HG02884 (cell line): ENCODE measurements around the gene GLRX3.
"Not testable (repeated sequence)": the region's sequence is repeated elsewhere in the genome, so short reads cannot be mapped to it uniquely, and the experiment has no call there.

ENCODE experiments used
- ATAC-seq: cut with Tn5 transposase; IDR thresholded peaks from one replicate; pipeline ENCODE4 v1.9.1; 2021; ENCODE audit warnings: mild to moderate bottlenecking, moderate library complexity; ENCODE audit not compliant: unreplicated experiment

The GLRX3 gene

DNA sequence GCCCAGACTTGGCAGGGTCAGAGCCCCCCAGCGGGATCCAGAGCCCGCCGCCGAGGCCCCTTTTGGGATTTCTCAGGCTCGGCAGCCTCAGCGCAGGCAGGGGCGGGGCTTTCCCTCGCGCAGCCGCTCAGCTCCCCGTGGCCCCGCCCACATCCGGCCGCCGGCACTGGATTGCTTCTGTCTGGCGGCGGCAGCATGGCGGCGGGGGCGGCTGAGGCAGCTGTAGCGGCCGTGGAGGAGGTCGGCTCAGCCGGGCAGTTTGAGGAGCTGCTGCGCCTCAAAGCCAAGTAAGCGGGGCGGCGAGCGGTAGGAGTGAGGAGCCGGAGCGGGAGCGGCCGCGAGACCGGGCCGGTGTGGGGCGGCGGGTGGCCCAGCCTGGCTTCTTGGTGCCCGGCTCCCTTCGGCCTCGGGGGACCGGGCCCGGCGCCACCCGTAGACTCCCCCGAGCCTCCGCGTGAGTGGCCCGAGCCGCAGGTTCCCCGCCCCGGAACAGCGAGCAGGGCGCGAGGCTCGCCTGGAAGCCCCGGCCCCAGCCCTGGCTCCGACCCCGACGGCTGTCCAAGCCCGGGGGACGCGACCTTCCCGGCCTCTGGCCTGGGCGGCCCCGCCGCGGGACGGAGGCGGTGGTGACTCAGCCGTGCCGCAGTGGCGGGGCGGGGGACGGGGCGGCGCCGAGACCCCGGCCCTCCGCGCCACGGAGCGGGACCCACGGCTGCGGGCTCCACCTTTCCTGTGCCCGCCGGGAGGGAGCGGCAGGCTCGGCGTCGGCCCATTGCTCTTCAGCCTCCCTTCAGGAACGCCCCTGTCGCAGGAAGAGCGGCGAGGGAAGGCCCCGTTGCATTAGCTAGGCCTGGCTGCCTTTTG lies at the start of gene GLRX3:
Gene GLRX3, plus strand, starts transcription at position 166 of the 864 bp plus-strand sequence. Its CDS starts 30 bp downstream, at position 196.
- peak; percentile 74 for ATAC-seq

DNA sequence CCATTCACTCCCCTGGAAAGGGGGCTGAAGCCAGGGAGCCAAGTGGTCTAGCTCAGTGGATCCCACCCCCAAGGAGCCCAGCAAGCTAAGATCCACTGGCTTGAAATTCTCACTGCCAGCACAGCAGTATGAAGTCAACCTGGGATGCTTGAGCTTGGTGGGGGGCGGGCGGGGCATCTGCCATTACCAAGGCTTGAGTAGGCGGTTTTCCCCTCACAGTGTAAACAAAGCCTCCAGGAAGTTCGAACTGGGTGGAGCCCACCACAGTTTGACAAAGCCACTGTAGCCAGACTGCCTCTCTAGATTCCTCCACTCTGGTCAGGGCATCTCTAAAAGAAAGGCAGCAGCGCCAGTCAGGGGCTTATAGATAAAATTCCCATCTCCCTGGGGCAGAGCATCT lies 45.6 kb upstream of the GLRX3 start:
- ATAC-seq: not testable (repeated sequence)

DNA sequence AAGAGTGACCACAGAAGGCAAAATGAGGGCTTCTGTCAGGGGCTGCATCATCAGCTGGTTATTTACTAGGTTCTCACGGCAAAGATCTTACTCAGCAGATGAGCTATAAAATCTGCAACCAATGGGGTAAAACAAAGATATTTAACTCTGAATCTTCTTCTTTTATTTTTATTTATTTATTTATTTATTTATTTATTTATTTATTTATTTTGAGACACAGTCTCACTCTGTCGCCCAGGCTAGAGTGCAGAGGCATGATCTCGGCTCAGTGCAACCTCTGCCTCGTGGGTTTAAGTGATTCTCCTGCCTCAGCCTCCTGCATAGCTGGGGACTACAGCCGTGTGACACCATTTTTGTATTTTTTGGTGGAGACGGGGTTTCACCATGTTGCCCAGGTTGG lies 36.8 kb upstream of the GLRX3 start:
- no peak for ATAC-seq

DNA sequence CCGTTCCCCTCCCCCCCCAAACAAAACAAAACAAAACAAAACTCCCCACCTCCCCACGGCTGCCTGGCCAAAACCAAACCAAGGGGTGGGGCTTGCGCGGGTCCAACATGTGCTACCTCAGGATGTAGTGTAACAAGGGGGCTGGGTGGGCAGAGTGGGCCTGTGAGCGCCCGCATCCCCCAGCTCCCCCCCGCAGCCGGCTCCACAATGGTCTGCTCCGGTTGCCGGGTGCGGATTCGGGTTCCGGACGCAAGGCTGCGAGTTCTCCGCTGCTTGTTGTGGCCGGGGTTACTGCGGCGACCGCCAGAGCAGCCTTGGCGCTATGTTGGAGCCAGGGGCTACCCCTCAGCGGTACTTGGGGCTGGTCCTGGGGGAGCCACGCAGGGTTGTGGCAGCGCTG lies 30.5 kb upstream of the GLRX3 start:
- no peak for ATAC-seq

DNA sequence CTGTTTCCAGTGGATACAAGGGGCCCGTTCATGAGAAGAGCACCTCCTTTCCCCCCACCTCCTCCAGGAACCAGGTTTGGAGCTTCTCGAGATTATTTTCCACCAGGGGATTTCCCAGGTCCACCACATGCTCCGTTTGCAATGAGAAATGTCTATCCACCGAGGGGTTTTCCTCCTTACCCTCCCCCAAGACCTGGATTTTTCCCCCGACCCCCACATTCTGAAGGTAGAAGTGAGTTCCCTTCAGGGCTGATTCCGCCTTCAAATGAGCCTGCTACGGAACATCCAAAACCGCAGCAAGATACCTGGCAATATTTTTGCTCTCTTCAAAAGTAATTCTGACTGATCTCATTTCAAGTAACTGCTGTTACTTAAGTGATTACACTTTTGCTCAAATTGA lies 28.0 kb upstream of the GLRX3 start:
- not testable (repeated sequence) for ATAC-seq

DNA sequence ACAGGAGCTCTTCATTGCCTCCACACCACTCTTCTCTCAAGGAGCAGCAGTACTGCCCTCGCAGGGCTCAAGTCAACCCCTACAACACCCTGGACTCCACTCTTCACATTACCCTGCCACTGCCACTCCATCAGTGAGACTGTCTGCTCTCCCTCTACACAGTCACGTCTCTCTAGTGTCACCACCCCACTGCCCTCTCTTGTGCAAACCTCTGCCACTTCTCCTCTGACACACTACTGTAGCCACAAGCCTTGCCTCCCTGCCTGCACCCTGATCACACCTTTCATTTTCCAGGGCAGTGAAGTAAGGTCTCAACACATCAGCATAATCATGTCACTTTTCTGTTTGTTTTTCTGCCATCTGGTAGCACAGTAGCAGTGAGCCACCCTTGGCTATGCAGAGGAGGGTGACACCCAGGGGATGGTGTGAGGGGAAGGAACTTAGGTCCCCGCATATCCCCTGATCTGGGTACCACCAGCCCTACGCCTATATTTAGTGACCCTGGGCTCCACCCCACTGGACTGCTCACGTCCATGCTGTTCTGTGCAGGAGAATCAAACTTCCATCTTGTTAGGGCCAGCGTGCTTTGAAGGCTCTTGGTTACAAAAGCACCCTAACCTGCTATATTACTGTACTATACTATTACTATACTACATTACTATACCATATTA lies 27.1 kb upstream of the GLRX3 start:
- ATAC-seq: no peak

DNA sequence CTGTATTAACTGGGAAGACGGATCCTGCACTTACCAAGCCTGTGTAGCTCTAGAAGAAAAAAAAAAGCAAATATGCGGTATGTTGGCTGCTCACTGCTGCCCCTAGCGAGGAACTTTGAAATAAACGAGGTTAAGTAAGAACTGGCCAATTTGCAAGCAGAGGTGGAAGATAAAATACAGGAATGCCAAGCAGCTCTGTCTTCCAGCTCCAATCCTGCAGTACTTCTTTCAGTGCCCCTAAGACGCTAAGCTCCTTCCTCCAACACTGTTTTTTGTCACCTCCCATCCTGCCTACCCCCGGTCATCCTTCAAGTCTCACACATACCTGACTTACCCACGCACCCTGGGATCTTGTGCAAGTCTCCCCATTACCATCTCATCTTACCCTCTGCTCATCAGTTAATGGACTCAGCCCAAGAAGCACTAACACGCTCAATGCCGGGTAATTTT lies 26.4 kb upstream of the GLRX3 start:
- no peak for ATAC-seq

DNA sequence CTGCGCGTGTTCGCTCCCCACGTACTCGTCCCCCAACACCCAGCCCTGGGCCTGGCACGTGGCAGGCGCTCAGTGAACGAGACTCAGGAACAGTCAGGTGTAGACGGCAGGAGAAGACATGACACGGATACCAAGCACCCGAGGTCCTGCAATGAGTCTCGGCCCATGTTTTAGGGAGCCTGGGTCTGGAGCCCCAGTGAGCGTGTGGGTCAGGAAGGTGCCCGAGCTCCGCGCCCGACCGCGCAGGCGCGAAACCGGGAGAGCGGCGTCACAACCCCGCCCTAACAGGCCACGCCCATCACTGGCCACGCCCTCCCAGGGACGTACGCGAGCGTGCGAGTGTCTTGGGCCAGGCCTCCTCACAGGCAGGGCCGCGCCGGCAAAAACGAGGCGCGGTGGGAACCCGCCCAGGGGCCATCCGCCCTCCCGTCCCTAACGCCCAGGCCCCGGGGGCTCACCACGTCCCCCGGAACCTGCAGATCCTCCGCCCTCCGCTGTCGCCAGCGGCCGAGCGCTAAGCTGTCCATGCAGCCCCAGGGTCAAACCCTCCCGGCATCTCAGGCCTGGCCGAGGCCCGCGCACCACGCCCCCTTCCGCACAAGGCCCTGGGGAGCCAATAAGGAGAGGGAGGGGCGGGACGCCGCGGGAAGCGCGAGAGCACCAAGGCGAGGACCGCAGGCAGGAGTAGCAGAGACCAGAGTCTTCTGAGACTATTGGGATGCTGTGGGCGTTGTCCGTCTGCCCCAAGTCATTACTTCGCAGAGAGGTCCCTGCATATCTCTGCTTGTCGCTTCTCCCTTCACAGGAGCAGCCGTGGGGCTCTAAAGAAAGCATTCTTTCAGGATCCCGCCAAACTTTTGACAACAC lies 25.7 kb upstream of the GLRX3 start, which contains the start of gene C10orf143:
Gene C10orf143, minus strand, starts transcription at position 585 of the 867 bp plus-strand sequence. Its CDS starts 58 bp downstream, at position 527.
- peak; percentile 73 for ATAC-seq

DNA sequence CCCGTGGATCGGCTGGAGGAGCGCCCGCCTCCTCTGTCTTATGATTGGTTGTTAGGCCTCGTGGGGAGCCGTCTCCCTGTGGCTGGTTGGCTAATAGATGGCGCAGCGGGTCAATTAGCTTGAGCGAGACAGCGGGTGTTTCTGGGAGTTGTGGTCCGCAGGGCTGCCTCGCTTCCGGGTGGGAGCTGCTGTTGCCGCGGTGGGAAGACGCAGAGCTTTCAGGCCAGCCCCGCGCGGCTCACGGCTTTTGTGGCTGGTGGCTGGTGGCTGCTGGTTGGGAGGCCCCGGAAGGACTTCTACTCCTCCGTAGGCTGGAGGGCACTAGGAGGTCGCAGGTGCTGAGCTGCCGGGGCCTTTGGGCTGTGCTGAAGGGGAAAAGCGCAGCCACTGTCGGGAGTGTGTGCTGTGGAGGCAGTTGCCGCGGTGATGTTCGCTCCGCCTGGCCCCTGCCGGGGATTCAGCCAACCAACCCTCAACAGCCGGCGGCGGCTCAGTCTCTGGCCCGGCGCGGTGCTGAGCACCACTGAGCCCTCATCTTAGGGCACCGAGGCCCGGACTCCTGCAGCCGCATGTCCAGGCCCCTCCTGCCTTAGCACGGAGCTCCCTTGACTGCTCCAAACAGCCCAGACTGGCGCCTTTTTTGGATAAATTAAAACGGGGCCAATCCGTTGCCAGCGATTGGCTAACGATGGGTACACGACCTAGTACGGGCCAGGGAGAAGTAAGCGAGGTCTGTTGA lies 24.9 kb upstream of the GLRX3 start:
- peak; percentile 82 for ATAC-seq

DNA sequence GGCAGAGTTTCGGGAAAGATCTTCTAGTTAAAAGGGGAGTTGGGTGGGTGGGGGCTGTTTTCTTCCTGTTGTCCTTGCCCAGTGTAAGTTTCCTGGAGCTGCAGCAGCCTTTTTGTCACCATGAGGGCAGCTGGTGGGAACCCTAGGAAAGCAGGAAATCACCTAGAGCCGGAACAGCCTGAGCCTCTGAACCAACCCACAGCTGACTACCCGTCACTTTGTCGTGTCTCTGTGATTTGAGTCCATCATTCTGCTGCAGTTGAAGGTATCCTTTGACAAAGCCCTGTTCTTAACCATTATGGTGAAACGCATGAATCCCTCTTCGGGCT lies 24.4 kb upstream of the GLRX3 start:
- no peak for ATAC-seq

DNA sequence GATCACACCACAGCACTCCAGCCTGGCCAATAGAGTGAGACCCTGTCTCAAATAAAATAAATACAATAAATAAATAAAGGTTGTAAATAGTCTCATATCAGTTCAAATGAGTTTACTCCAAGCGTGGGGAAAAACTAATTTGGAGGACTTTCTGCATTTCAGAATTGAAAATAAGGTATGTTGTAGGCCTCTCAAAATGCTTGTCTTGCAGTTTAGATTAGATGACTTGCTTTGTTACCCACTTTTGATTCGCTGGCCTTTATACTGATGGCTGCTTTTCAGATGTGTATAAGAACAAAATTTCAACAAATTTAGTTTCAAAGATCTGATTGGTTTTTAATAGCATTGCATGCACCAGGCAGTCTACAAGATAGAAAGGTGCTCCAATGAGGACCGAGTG lies 23.4 kb upstream of the GLRX3 start:
- no peak for ATAC-seq

DNA sequence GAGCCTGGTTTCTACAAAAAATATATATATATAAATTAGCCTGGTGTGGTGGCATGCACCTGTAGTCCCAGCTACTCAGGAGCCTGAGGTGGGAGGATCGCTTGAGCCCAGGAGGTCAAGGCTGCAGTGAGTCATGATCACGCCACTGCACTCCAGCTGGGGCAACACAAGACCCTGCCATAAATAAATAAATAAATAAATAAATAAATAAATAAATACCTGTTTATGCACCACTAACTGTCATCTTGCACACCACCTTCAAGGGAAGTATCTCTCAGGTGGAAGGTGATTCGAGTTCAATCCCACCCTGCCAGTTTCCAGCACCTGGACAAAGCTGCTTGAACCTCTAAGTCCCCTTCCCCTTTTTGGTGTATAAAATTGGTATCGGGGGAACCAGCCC lies 19.2 kb upstream of the GLRX3 start:
- not testable (repeated sequence) for ATAC-seq

DNA sequence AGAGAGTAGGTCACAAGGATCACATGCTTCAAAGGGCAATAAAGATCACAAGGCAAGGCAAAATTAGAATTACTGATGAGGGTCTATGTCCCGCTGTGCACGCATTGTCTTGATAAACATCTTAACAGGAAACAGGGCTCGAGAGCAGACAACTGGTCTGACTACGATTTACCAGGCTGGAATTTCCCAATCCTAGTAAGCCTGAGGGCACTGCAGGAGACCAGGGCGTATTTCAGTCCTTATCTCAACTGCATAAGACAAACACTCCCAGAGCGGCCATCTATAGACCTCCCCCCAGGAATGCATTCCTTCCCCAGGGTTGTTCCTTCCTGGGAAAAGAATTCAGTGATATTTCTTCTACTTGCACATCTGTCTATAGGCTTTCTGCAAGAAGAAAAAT lies 18.7 kb upstream of the GLRX3 start:
- ATAC-seq: not testable (repeated sequence)

DNA sequence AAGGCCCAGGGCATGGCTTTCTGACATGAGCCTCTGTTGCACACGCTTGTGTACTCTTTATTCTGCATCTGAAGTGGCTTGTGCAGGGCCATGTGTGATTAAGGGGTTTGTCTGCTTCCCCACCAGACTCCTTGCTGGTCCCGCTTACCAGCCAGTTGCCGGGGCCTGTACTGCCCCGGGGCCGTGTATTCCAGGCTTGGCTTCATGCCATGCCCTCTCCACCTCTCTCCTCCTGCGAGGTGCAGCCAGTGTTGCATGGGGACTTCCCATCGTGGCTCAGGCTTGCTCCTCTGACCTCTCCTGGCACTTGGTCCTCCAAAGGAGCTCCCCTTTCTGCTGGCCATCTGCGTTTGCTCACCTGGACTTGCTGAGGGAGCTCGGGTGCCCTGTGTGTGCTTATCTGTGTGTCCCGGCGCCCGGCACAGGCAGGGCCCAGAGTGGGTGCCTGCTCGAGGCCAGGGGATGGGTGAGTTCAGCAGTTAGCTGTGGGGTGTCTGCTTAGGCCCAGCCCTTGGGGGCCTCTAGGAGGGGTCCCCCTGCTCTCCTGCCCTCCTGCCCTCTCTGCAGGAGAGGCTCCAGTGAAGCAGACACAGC lies 14.6 kb upstream of the GLRX3 start:
- no peak for ATAC-seq

DNA sequence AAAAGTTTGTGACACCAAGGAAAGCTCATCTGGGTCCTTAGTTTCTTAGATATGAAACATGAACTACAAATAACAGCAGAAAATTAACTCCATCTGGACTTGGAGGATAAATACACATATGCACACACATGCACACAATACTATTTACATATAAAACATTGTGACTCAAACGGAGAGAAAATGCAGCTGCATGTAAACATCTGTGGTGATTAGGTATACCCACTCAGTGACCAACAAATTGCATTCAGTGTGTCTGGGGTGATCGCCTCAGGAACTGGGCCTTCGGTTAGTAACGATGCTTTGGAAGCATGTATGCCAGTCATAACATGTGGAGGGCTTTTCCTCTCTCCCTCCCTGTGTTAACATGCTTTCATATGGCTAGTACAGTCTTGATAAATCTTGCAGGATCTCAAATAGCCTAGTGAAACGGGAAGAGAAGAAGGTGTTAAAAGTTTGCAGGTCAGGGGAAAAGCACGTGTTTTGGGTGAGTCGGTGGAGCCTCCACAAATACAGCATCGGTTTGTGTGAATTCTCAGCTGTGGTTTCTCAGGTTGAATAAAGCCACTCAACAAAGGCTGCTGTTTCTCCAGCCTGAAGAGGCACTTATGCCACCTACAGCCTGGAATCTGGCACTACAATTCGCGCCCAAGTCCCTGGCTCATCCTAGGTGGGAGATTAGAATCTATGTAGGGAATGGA lies 8.7 kb upstream of the GLRX3 start:
- peak; percentile 99 for ATAC-seq

DNA sequence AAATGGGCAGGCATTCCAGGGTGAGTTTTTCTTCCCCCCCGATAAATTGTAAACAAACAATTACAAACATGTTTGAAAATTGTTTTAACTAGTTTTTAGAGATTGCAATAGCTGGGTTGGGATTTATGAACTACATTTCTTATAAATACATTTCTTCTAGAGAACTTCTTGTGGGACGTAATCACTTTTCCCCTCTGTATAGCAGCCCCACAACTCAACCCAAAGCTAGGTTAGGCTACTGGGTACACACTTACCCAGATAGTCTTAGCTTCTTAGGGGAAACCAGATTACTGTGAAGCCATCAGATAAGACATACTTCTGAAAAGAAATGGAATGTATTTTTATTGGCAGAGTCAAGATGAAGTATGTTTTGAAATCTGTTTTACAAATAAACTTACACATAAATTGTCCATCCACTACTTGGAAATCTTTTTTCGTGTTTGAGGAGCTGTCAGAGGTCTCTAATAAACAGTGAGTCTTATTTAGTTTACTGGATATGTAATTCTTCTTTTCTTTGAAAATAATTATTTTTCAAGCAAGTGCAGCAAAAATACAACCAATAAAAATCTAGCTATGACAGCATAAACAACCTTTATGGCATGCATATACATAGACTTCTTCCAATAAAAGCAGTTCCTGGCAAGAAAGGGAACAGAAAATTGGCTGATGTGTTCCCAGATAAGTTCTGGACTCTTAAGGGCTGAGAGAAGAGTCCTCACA lies 8.0 kb upstream of the GLRX3 start:
- ATAC-seq: no peak

DNA sequence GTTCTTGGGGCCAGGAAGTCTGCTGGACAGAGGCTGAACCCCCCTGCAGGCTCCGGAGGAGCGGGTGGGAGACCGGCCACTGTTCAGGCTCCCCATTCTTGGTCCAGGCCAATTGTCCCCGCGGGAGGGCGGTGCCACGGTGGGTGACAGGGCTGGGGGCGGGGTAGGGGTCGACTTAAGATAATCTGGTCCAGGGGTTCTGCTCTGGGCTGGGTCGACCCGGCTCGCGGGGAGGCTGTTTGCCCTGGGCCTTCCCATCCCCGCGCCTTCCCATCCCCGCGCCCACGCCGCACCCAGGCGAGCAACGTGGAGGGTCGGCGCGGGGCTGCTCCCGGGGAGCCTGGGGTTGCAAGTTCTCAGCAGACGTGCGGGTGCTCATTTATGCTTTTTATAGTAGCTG lies 7.3 kb upstream of the GLRX3 start:
- ATAC-seq: no peak

DNA sequence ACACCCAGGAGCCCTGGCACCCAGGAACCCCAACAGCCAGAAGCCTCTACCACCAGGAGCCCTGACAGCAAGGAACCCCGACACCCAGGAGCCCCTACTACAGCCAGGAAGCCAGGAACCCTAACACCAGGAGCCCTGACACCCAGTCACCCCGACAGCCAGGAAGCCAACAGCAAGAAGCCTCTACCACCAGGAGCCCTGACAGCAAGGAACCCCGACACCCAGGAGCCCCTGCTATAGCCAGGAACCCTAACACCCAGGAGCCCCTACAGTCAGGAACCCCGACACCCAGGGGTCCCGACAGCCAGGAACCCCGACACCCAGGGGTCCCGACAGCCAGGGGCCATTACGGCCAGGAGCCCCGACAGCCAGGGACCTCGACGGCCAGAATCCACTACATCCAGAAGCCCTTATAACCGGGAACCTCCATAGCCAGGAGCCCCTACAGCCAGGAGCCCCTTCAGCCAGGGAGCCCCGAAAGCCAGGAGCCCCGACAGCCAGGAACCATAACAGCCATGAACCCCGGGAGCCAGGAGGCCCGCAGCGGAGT lies 440 bp upstream of the GLRX3 start:
- no peak for ATAC-seq

DNA sequence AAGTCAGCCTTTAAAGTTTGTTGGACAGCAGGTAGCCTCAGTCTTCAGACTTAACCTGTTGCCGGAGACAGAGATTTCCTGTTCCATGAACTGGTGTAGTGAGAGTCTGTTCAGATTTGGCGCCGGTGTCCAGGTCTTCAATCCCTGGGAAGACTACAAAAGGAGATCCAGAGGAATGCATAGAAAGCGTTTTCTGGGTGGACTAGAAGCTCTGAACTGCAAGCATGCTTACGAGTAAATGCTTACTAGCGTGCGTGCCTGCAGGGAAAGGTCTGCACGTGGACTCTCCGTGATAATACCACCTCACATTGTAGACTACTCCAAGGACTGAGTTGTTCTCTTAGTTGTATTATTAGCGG lies 878 bp downstream of the GLRX3 start:
- no peak for ATAC-seq
